Prostate gland (tissue), 2 donors: Measurements from ENCODE around the gene NDEL1. TPM values are rescaled to one million over a fixed set of nuclear protein-coding genes. Genes with fewer than 3 reads are reported as not detected.

ENCODE experiments used
- DNase-seq: peaks from one replicate; pipeline ENCODE4 v3.0.0-alpha.2; 2019; ENCODE audit warnings: low spot score
- H3K27ac ChIP-seq, 2 donors: fragments of 200-600 bp; sonication (generic); 2 replicates each; pipeline ENCODE4 v1.5.1; 2017 to 2019
- H3K27me3 ChIP-seq: fragments of 200-600 bp; sonication (generic); replicated peaks from 2 replicates; pipeline ENCODE4 v1.5.1; 2019; ENCODE audit not compliant: insufficient read depth
- H3K36me3 ChIP-seq, 2 donors: fragments of 200-600 bp; sonication (generic); 1 replicate in 1 of 2; 2 replicates in 1 of 2; pipeline versions ENCODE4 v1.5.1 to v1.8.1; 2017 to 2019
- H3K4me1 ChIP-seq: fragments of 200-600 bp; sonication (generic); replicated peaks from 2 replicates; pipeline ENCODE4 v1.5.1; 2019
- H3K4me3 ChIP-seq, 2 donors: fragments of 200-600 bp; sonication (generic); 2 replicates each; pipeline ENCODE4 v1.5.1; 2017 to 2019
- H3K9me3 ChIP-seq: fragments of 200-600 bp; sonication (generic); 2 replicates; pipeline ENCODE4 v1.5.1; 2017
- CTCF ChIP-seq, 4 experiments: fragments of 200-600 bp in 2 of 4; fragments of 450-650 bp in 2 of 4; sonication (generic) in 2 of 4; IDR thresholded peaks; 1 replicate in 3 of 4; 2 replicates in 1 of 4; pipeline ENCODE4 v1.5.1; 2016 to 2019; ENCODE audit warnings: antibody characterized with exemption in 4 of 4, mild to moderate bottlenecking in 2 of 4, moderate library complexity in 2 of 4
- POLR2A ChIP-seq: fragments of 450-650 bp; IDR thresholded peaks from one replicate; pipeline ENCODE4 v1.6.1; 2016; ENCODE audit warnings: antibody characterized with exemption, mild to moderate bottlenecking
- POLR2AphosphoS5 ChIP-seq: sonication (generic); formaldehyde crosslinking; IDR thresholded peaks from one replicate; pipeline ENCODE4 v1.6.1; 2017; ENCODE audit warnings: antibody characterized with exemption
- WGBS: methylation state at CpG from one replicate; pipeline ENCODE4 v1.1.5; 2018; 5-methylcytosine and 5-hydroxymethylcytosine counted together
- intact Hi-C: fragments of 100-400 bp; cut with DNase I; formaldehyde crosslinking; loops from one replicate; pipeline ENCODE4 v1.14.2; 2022
- total RNA-seq, 2 donors: library from RNA; depleted of rRNA; stranded (reverse); fragments of >200 nt; gene quantifications; one replicate each; pipeline ENCODE4 v1.1.0, GENCODE V29; 2016

NDEL1 gene
- total RNA-seq, 2 donors from 2014 or later = 32.5 to 62.2 TPM

- no peak overlapping the region for H3K27ac ChIP-seq
- intact Hi-C loops = no loop called here
- WGBS = 85% methylated on average over 7 of the region's 7 CpGs
- H3K4me3 ChIP-seq = no peak overlapping the region
- DNase-seq = no peak
- no peaks in the 10 kb centered on the region for H3K4me1 ChIP-seq
- TF ChIP-seq CTCF (IDR thresholded peaks at IDR 0.05) (no peak), POLR2A (no peak), POLR2AphosphoS5 (no peak)
- H3K9me3 ChIP-seq = no peaks in the 10 kb centered on the region
- H3K27me3 ChIP-seq = no peaks in the 10 kb centered on the region
- peaks cover 0 to under 1% of the 10 kb centered on the region in 2 donors for H3K36me3 ChIP-seq
Measured at GRCh38 chr17:8443756-8444155, 8.1 kb downstream of the NDEL1 start.

DNA sequence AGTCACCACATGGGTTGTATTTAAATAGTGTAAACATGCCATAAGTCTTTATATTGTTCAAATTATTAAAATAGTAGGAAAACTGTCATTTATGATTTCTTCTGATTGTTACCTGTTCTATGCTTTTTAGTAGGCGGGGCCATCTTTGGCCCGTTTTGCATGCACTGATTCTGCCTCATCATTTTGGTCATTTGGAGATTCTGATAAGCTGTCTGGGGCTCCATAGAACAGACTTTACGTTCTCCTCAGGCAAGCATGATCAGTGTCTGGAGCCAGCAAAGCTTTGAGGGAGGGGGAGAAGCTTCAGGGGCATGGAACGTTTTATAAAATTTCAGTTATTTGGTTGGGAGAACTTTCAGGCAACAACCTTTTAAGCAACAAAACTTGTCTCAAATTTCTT, 8.8 kb downstream of the NDEL1 start:
- TF ChIP-seq CTCF (IDR thresholded peaks at IDR 0.05) = no peak
- no peak for TF ChIP-seq POLR2A
- TF ChIP-seq POLR2AphosphoS5 = no peak
- no peaks in the 10 kb centered on the region for H3K9me3 ChIP-seq
- intact Hi-C loops = no loop called here
- H3K36me3 ChIP-seq = peaks cover 0 to 8% of the 10 kb centered on the region in 2 donors
- H3K27ac ChIP-seq = no peak overlapping the region
- WGBS = 81% methylated on average over 4 of the region's 4 CpGs
- no peaks in the 10 kb centered on the region for H3K4me1 ChIP-seq
- no peaks in the 10 kb centered on the region for H3K27me3 ChIP-seq
- no peak overlapping the region for H3K4me3 ChIP-seq
- DNase-seq = no peak

DNA sequence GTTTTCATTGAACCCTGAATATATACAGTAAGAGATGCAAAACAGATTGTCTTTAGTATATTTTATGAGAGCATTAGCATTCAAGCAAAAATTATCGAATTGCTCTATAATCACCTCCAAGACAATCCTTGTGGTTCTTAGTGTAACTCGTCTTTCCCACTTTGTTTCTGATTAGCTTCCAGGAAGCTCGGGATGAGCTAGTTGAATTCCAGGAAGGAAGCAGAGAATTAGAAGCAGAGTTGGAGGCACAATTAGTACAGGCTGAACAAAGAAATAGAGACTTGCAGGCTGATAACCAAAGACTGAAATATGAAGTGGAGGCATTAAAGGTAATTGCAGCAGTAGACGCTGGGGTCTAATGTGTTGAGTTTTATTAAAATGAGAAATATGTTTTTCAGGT, 9.9 kb downstream of the NDEL1 start:
- 76% methylated on average over 4 of the region's 4 CpGs for WGBS
- H3K9me3 ChIP-seq = no peaks in the 10 kb centered on the region
- H3K4me3 ChIP-seq = no peak overlapping the region
- intact Hi-C loops = no loop called here
- DNase-seq = no peak
- H3K4me1 ChIP-seq = no peaks in the 10 kb centered on the region
- H3K27me3 ChIP-seq = no peaks in the 10 kb centered on the region
- peaks cover 0 to 8% of the 10 kb centered on the region in 2 donors for H3K36me3 ChIP-seq
- TF ChIP-seq CTCF (IDR thresholded peaks at IDR 0.05) = no peak
- no peak for TF ChIP-seq POLR2A
- no peak for TF ChIP-seq POLR2AphosphoS5
- H3K27ac ChIP-seq = no peak overlapping the region

GRCh38 chr17:8447799-8448198, 12.1 kb downstream of the NDEL1 start:
- no peak overlapping the region for H3K27ac ChIP-seq
- H3K27me3 ChIP-seq = no peaks in the 10 kb centered on the region
- WGBS = 71% methylated on average over 4 of the region's 4 CpGs
- H3K36me3 ChIP-seq = peaks cover 0 to 8% of the 10 kb centered on the region in 2 donors
- no peak overlapping the region for H3K4me3 ChIP-seq
- intact Hi-C loops = no loop called here
- DNase-seq = no peak
- H3K4me1 ChIP-seq = no peaks in the 10 kb centered on the region
- H3K9me3 ChIP-seq = no peaks in the 10 kb centered on the region
- TF ChIP-seq CTCF (IDR thresholded peaks at IDR 0.05) = no peak
- no peak for TF ChIP-seq POLR2A
- TF ChIP-seq POLR2AphosphoS5 = no peak

- Histone ChIP-seq H3K4me1 (no peaks in the 10 kb centered on the region), H3K36me3 (peaks cover 0 to 8% of the 10 kb centered on the region in 2 donors), H3K27ac (no peak overlapping the region), H3K9me3 (no peaks in the 10 kb centered on the region), H3K4me3 (no peak overlapping the region), H3K27me3 (no peaks in the 10 kb centered on the region)
- TF ChIP-seq POLR2AphosphoS5 (no peak), POLR2A (no peak), CTCF (IDR thresholded peaks at IDR 0.05) (no peak)
- no peak for DNase-seq
- intact Hi-C loops = no loop called here
- 59% methylated on average over 3 of the region's 3 CpGs for WGBS
Measured at GRCh38 chr17:8448310-8448709, 12.6 kb downstream of the NDEL1 start.
